Suprapubic skin (tissue), 4 donors: Measurements from ENCODE around the gene ARHGEF7. TPM values are rescaled to one million over a fixed set of nuclear protein-coding genes. Genes with fewer than 3 reads are reported as not detected.
"Not testable (repeated sequence)": the region's sequence is repeated elsewhere in the genome, so short reads cannot be mapped to it uniquely, and the experiment has no call there.

ENCODE experiments used
- DNase-seq, 2 donors: peaks; one replicate each; pipeline ENCODE4 v3.0.0-alpha.2; 2019; ENCODE audit warnings: low spot score in 2 of 2
- H3K27ac ChIP-seq: fragments of 200-600 bp; sonication (generic); one replicate; pipeline ENCODE4 v1.5.1; 2019
- H3K27me3 ChIP-seq: fragments of 200-600 bp; sonication (generic); one replicate; pipeline ENCODE4 v1.5.1; 2019
- H3K36me3 ChIP-seq: fragments of 200-600 bp; sonication (generic); one replicate; pipeline ENCODE4 v1.5.1; 2019
- H3K4me1 ChIP-seq: fragments of 200-600 bp; sonication (generic); one replicate; pipeline ENCODE4 v1.5.1; 2019
- H3K4me3 ChIP-seq: fragments of 200-600 bp; sonication (generic); one replicate; pipeline ENCODE4 v1.5.1; 2019; ENCODE audit warnings: mild to moderate bottlenecking
- H3K9me3 ChIP-seq: fragments of 200-600 bp; sonication (generic); one replicate; pipeline ENCODE4 v1.5.1; 2019
- CTCF ChIP-seq, 2 donors: fragments of 200-600 bp in 1 of 2; fragments of 450-650 bp in 1 of 2; sonication (generic) in 1 of 2; IDR thresholded peaks; one replicate each; pipeline ENCODE4 v1.5.1; 2016 to 2019; ENCODE audit warnings: antibody characterized with exemption in 2 of 2, mild to moderate bottlenecking in 1 of 2, moderate library complexity in 1 of 2
- EP300 ChIP-seq: sonication (generic); formaldehyde crosslinking; IDR thresholded peaks from one replicate; pipeline ENCODE4 v1.6.1; 2017; ENCODE audit warnings: antibody characterized with exemption
- POLR2A ChIP-seq, 2 donors: fragments of 450-650 bp; IDR thresholded peaks; one replicate each; pipeline ENCODE4 v1.6.1; 2017; ENCODE audit warnings: antibody characterized with exemption in 2 of 2, mild to moderate bottlenecking in 2 of 2, moderate library complexity in 2 of 2
- POLR2AphosphoS5 ChIP-seq, 3 donors: sonication (generic); formaldehyde crosslinking; IDR thresholded peaks; one replicate each; pipeline ENCODE4 v1.6.1; 2017; ENCODE audit warnings: antibody characterized with exemption in 3 of 3
- WGBS: methylation state at CpG from one replicate; pipeline ENCODE4 v1.1.5; 2018; 5-methylcytosine and 5-hydroxymethylcytosine counted together
- total RNA-seq, 4 donors: library from RNA; depleted of rRNA; stranded (reverse); fragments of >200 nt; gene quantifications; one replicate each; pipeline ENCODE4 v1.1.0, GENCODE V29; 2016

The ARHGEF7 gene
- total RNA-seq, 4 donors from 2014 or later, result 72.1 to 210 (median 99.6) TPM

- H3K27me3 ChIP-seq, result no peaks in the 10 kb centered on the region
- no peaks in the 10 kb centered on the region for H3K9me3 ChIP-seq
- peaks cover 66% of the 10 kb centered on the region for H3K4me1 ChIP-seq
- H3K4me3 ChIP-seq, result no peak overlapping the region
- no peak overlapping the region for H3K27ac ChIP-seq
- WGBS, result 37% methylated on average over 7 of the region's 11 CpGs
- H3K36me3 ChIP-seq, result no peaks in the 10 kb centered on the region
- no peak for TF ChIP-seq EP300
- TF ChIP-seq POLR2AphosphoS5 (IDR thresholded peaks at IDR 0.05), result no peak
- TF ChIP-seq CTCF (IDR thresholded peaks at IDR 0.05), result no peak
- no peak for DNase-seq
Observed at GRCh38 chr13:111187960-111188541, 72.9 kb downstream of the ARHGEF7 start.

DNA sequence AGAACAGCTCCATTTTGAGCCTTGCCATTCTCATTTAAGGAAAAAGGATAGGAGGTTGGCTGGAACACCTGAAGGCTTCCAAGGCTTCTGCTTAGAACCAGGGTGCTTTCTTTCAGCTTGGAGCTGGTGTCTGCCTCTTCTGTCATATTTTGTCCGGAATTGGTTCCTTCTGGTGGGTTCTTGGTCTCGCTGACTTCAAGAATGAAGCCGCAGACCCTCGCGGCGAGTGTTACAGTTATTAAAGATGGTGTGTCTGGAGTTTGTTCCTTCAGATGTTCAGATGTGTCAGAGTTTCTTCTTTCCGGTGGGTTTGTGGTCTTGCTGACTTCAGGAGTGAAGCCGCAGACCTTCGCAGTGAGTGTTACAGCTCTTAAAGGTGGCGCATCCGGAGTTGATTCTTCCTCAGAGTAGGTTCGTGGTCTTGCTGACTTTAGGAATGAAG is 74.0 kb downstream of the ARHGEF7 start:
- not testable (repeated sequence) for H3K4me3 ChIP-seq, DNase-seq, H3K9me3 ChIP-seq, H3K27me3 ChIP-seq, H3K27ac ChIP-seq, H3K36me3 ChIP-seq
- WGBS, result 90% methylated on average over 12 of the region's 12 CpGs
- peaks cover 67% of the 10 kb centered on the region for H3K4me1 ChIP-seq

GRCh38 chr13:111189516-111189915 is 74.4 kb downstream of the ARHGEF7 start:
- peaks cover 67% of the 10 kb centered on the region for H3K4me1 ChIP-seq

GRCh38 chr13:111193223-111193622 is 78.1 kb downstream of the ARHGEF7 start:
- peaks cover 32% of the 10 kb centered on the region for H3K4me1 ChIP-seq
- 72% methylated on average over 5 of the region's 5 CpGs for WGBS
- DNase-seq, H3K9me3 ChIP-seq, H3K27ac ChIP-seq, H3K27me3 ChIP-seq, H3K36me3 ChIP-seq, H3K4me3 ChIP-seq: not testable (repeated sequence)

More at GRCh38 chr13:111189516-111189915, 74.4 kb downstream of the ARHGEF7 start:
- H3K27ac ChIP-seq, result peak overlapping the region; percentile 36
- 87% methylated on average over 9 of the region's 9 CpGs for WGBS
- not testable (repeated sequence) for H3K4me3 ChIP-seq, DNase-seq, H3K9me3 ChIP-seq, H3K36me3 ChIP-seq, H3K27me3 ChIP-seq

GRCh38 chr13:111194651-111195050 is 79.5 kb downstream of the ARHGEF7 start:
- H3K27me3 ChIP-seq, H3K4me3 ChIP-seq, H3K36me3 ChIP-seq, DNase-seq, H3K9me3 ChIP-seq, H3K27ac ChIP-seq: not testable (repeated sequence)
- peaks cover 20% of the 10 kb centered on the region for H3K4me1 ChIP-seq
- 88% methylated on average over 2 of the region's 2 CpGs for WGBS

GRCh38 chr13:111198732-111199378 is 83.7 kb downstream of the ARHGEF7 start:
- H3K4me1 ChIP-seq, result peaks cover 24% of the 10 kb centered on the region
- not testable (repeated sequence) for H3K36me3 ChIP-seq, H3K4me3 ChIP-seq, H3K27ac ChIP-seq, H3K27me3 ChIP-seq, H3K9me3 ChIP-seq, DNase-seq
- WGBS, result 88% methylated on average over 6 of the region's 6 CpGs

DNA sequence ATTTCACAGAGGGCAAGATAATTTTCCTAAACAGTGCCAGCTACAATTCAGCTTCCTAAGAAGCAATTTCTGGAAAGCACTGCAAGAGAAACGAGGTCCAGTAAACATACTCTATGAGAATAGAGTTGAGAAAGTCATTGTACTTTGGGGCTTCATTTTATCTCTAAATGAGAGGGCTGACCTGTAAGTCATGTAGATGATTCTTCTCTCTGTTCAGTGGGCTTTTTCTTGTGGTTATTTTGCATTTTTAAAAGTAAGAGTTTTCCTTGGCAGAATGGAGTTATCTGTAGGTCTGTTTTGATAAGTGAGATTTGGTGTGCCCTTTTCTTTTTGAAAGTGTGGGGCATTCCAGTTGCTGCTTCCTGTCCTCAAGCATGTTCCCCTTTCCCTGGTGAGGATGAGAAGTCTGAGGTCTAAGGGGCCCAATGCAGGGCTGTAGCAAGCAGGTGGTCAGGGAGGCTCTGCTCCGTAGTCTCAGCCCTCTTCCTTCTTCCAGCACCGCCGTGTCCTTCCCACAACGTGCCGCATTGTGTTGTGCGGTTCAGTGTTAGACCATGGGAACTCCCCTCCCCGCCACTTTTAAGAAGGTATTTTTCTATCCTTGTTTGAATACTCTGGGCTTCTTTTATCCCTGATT is 86.3 kb downstream of the ARHGEF7 start:
- H3K27ac ChIP-seq, result no peak overlapping the region

More for the DNA sequence above, 86.3 kb downstream of the ARHGEF7 start:
- no peak for DNase-seq
- WGBS, result 80% methylated on average over 8 of the region's 8 CpGs
- H3K27me3 ChIP-seq, result no peaks in the 10 kb centered on the region
- H3K4me1 ChIP-seq, result peaks cover 35% of the 10 kb centered on the region
- H3K4me3 ChIP-seq, result no peak overlapping the region
- TF ChIP-seq POLR2A (IDR thresholded peaks at IDR 0.05) (no peak), EP300 (no peak), POLR2AphosphoS5 (IDR thresholded peaks at IDR 0.05) (no peak), CTCF (IDR thresholded peaks at IDR 0.05) (no peak)
- no peaks in the 10 kb centered on the region for H3K9me3 ChIP-seq
- peaks cover 5% of the 10 kb centered on the region for H3K36me3 ChIP-seq
